K562 (cell line): Measurements from ENCODE around the gene NNAT. TPM values are rescaled to one million over a fixed set of nuclear protein-coding genes. Genes with fewer than 3 reads are reported as not detected.
"Not testable (repeated sequence)": the region's sequence is repeated elsewhere in the genome, so short reads cannot be mapped to it uniquely, and the experiment has no call there.

ENCODE experiments used
- ATAC-seq: fragments of 200-7000 bp; cut with Tn5 transposase; 3 replicates; pipeline ENCODE4 v1.9.1; 2020; ENCODE audit warnings: moderate library complexity
- BruUV-seq: library from RNA; stranded (reverse); fragments of 400-500 nt; replicated peaks from 2 replicates; lab custom pipeline; 2021; lab: Mats Ljungman, UMichigan
- CTCF ChIA-PET: fragments of 300-600 bp; formaldehyde crosslinking; extraction: SDS; loops from one replicate; lab custom pipeline; 2021; ENCODE audit warnings: low intra/inter-chr PET ratio; lab: Yijun Ruan, JAX
- POLR2A ChIA-PET: fragments of 300-600, 350-650 bp; sonication (Branson Sonifier 250); formaldehyde crosslinking; extraction: SDS; loops from one replicate; lab custom pipeline; 2021; ENCODE audit warnings: antibody characterized with exemption, inconsistent platforms; lab: Yijun Ruan, JAX
- DNase-seq, 4 experiments: peaks; one replicate each; pipeline versions ENCODE4 v3.0.0 to v3.0.0-alpha.2; 2011 to 2018; ENCODE audit warnings: low spot score in 3 of 4, mixed read lengths in 3 of 4; ENCODE audit errors: extremely low read depth in 1 of 4
- FAIRE-seq: peaks from 2 replicates; lab custom pipeline; 2011; peaks lifted over from hg19 to GRCh38; lab: Jason Lieb, UNC
- H2AFZ ChIP-seq: 2 replicates; pipeline ENCODE4 v1.6.0; 2011; ENCODE audit warnings: low read depth, low read length, control low read depth, inconsistent platforms
- H3K27ac ChIP-seq: fragments of 200-600 bp; 3 replicates; pipeline ENCODE4 v1.8.0; 2011; ENCODE audit warnings: low read depth, mild to moderate bottlenecking, control low read depth, inconsistent platforms, low read length, moderate library complexity, mixed read lengths; ENCODE audit errors: extremely low read depth
- H3K27me3 ChIP-seq, 2 experiments: fragments of 300-600 bp in 1 of 2; 2 replicates in 1 of 2; 3 replicates in 1 of 2; pipeline versions ENCODE4 v1.6.0 to v1.8.0; 2011; ENCODE audit warnings: inconsistent platforms in 2 of 2, low read length in 2 of 2, mild to moderate bottlenecking in 1 of 2, mixed read lengths in 1 of 2, moderate library complexity in 1 of 2; ENCODE audit not compliant: control insufficient read depth in 2 of 2, insufficient read depth in 2 of 2
- H3K36me3 ChIP-seq: fragments of 300-600 bp; 3 replicates; pipeline ENCODE4 v1.8.0; 2011; ENCODE audit warnings: mild to moderate bottlenecking, low read length, inconsistent platforms; ENCODE audit not compliant: control insufficient read depth, insufficient read depth
- H3K4me1 ChIP-seq, 2 experiments: fragments of 200-600 bp in 1 of 2; replicated peaks in 1 of 2; 2 replicates in 1 of 2; 3 replicates in 1 of 2; pipeline versions ENCODE4 v1.5.1 to v1.8.0; 2011; ENCODE audit warnings: inconsistent platforms in 2 of 2, low read length in 2 of 2, mild to moderate bottlenecking in 1 of 2, mixed read lengths in 1 of 2, moderate library complexity in 1 of 2; ENCODE audit not compliant: control insufficient read depth in 2 of 2, insufficient read depth in 2 of 2
- H3K4me2 ChIP-seq: 2 replicates; pipeline ENCODE4 v1.6.1; 2011; ENCODE audit warnings: low read length, control low read depth, inconsistent platforms, mixed read lengths; ENCODE audit not compliant: insufficient read depth
- H3K4me3 ChIP-seq: fragments of 200-600 bp; sonication (generic), shearing (Covaris generic); 2 replicates; pipeline ENCODE4 v1.5.1; 2016; ENCODE audit warnings: control low read depth, inconsistent platforms
- H3K79me2 ChIP-seq: fragments of 200-600 bp; 3 replicates; pipeline ENCODE4 v1.8.0; 2011; ENCODE audit warnings: low read length, inconsistent platforms; ENCODE audit not compliant: control insufficient read depth, insufficient read depth
- H3K9ac ChIP-seq, 2 experiments: 2 replicates each; pipeline versions ENCODE4 v1.6.0 to v1.6.1; 2011; ENCODE audit warnings: low read depth in 2 of 2, low read length in 2 of 2, control low read depth in 1 of 2, inconsistent platforms in 1 of 2, mild to moderate bottlenecking in 1 of 2, mixed read lengths in 1 of 2; ENCODE audit not compliant: insufficient read depth in 1 of 2
- H3K9me1 ChIP-seq: one replicate; pipeline ENCODE4 v1.6.0; 2011; ENCODE audit warnings: inconsistent platforms, mild to moderate bottlenecking, low read length, moderate library complexity; ENCODE audit not compliant: control insufficient read depth, insufficient read depth
- H3K9me3 ChIP-seq: replicated peaks from 2 replicates; pipeline ENCODE4 v1.5.1; 2011; ENCODE audit warnings: low read depth, low read length, inconsistent platforms; ENCODE audit not compliant: control insufficient read depth, insufficient read depth
- H4K20me1 ChIP-seq: replicated peaks from 2 replicates; pipeline ENCODE4 v1.6.1; 2011; ENCODE audit warnings: low read length, inconsistent platforms, mixed read lengths; ENCODE audit not compliant: control insufficient read depth, insufficient read depth
- RFX1 ChIP-seq: fragments of 450-650 bp; IDR thresholded peaks from 2 replicates; pipeline ENCODE4 v1.6.1; 2016; ENCODE audit warnings: mild to moderate bottlenecking, moderate library complexity
- THRB ChIP-seq: fragments of 450-650 bp; formaldehyde crosslinking; conservative IDR thresholded peaks from 2 replicates; pipeline ENCODE4 v1.4.0; 2022; ENCODE audit warnings: mild to moderate bottlenecking, missing genetic modification characterization
- ZNF280A ChIP-seq: fragments of 450-650 bp; IDR thresholded peaks from 2 replicates; pipeline ENCODE4 v1.6.1; 2018; ENCODE audit warnings: mild to moderate bottlenecking, low read depth; ENCODE audit not compliant: partially characterized antibody
- WGBS: fragments of 100-300 bp; shearing (Covaris generic); methylation state at CpG from one replicate; pipeline ENCODE4 v1.1.6; 2016; ENCODE audit warnings: low coverage, mixed read lengths; ENCODE audit not compliant: insufficient coverage; ENCODE audit errors: missing lambda C conversion rate; 5-methylcytosine and 5-hydroxymethylcytosine counted together
- in situ Hi-C: fragments of 300-500 bp; cut with MboI; formaldehyde crosslinking; loops from 4 replicates; pipeline ENCODE4 v1.15.0; 2018; ENCODE audit warnings: inconsistent platforms, mixed read lengths
- intact Hi-C: fragments of 100-400 bp; cut with micrococcal nuclease; formaldehyde crosslinking; loops from 2 replicates; pipeline ENCODE4 v1.14.2; 2022
- polyA plus RNA-seq, 8 experiments: library from polyadenylated mRNA; depleted of rRNA in 4 of 8; stranded (reverse) in 5 of 8; unstranded in 3 of 8; fragments of >200 nt; fragmentation: Nextera tagmentation in 2 of 8; fragmentation: Illumina TruSeq in 1 of 8; extraction: Ambion mirVana in 2 of 8; extraction: Trizol in 1 of 8; gene quantifications; 2 replicates each; pipeline versions ENCODE4 v1.2.1 to v1.2.3, GENCODE V29; 2011 to 2014; ENCODE audit warnings: inconsistent platforms in 1 of 8, missing spikeins in 1 of 8
- total RNA-seq, 7 experiments: library from RNA; depleted of rRNA in 6 of 7; stranded (reverse); fragments of >200 nt in 6 of 7; fragmentation: Illumina TruSeq in 2 of 7; extraction: Trizol in 2 of 7; gene quantifications; 2 replicates each; pipeline versions ENCODE4 v1.2.1 to v1.2.3, GENCODE V29; 2011 to 2021; ENCODE audit warnings: low replicate concordance in 1 of 7

NNAT gene
- total and polyA plus RNA-seq, 9 of the 15 experiments (the other 6 are each of a cell fraction or from before 2014, with no cell fraction given), result 0.13 TPM; not detected in 8

GRCh38 chr20:37481610-37482009 is 39.4 kb upstream of the NNAT start:
- Histone ChIP-seq H3K9ac (no peak overlapping the region), H3K27ac (no peak overlapping the region), H3K9me3 (no peaks in the 10 kb centered on the region), H3K36me3 (no peaks in the 10 kb centered on the region), H3K4me2 (no peak overlapping the region), H3K4me3 (no peak overlapping the region), H4K20me1 (peaks cover 4% of the 10 kb centered on the region), H3K27me3 (peaks cover 23 to 46% of the 10 kb centered on the region in 2 experiments), H3K9me1 (peaks cover 4% of the 10 kb centered on the region), H3K4me1 (no peaks in the 10 kb centered on the region), H3K79me2 (no peaks in the 10 kb centered on the region), H2AFZ (no peak overlapping the region)
- WGBS, result 2% methylated on average over 5 of the region's 5 CpGs
- in situ Hi-C loops (no loop called here), intact Hi-C loops (no loop called here)
- TF ChIP-seq ZNF280A (no peak), RFX1 (peak; percentile 81)
- DNase-seq, result no peak
- POLR2A ChIA-PET, result interaction anchor here (1.0 kb wide), 1 partner anchor 44 kb away, joined by 4 read pairs; no protein-coding TSS in a partner anchor
- CTCF ChIA-PET, result no interaction called here
- ATAC-seq, result no peak
- FAIRE-seq, result no peak
- no TSS peak for BruUV-seq

- intact Hi-C loops (no loop called here), in situ Hi-C loops (no loop called here)
- H3K79me2 ChIP-seq, result no peaks in the 10 kb centered on the region
- BruUV-seq, result no TSS peak
- ChIA-PET POLR2A (interaction anchor here (0.6 kb wide), 1 partner anchor 11 kb away, joined by 3 read pairs; no protein-coding TSS in a partner anchor), CTCF (no interaction called here)
- FAIRE-seq (no peak), DNase-seq (no peak), ATAC-seq (no peak)
- H4K20me1 ChIP-seq, result peaks cover 4% of the 10 kb centered on the region
- H3K27ac ChIP-seq, result no peak overlapping the region
- peaks cover 15 to 44% of the 10 kb centered on the region in 2 experiments; a peak in 4 of 5 replicates for H3K27me3 ChIP-seq
- no peak overlapping the region for H3K4me3 ChIP-seq
- no peak overlapping the region for H2AFZ ChIP-seq
- H3K36me3 ChIP-seq, result no peaks in the 10 kb centered on the region
- H3K4me1 ChIP-seq, result no peaks in the 10 kb centered on the region
- no peak overlapping the region for H3K4me2 ChIP-seq
- H3K9me3 ChIP-seq, result no peaks in the 10 kb centered on the region
- no peak overlapping the region for H3K9ac ChIP-seq
- TF ChIP-seq THRB (CRISPR knock-in tag), result no peak
- WGBS, result 0% methylated on average over 3 of the region's 3 CpGs
- H3K9me1 ChIP-seq, result peaks cover 4% of the 10 kb centered on the region
Measured at GRCh38 chr20:37484331-37484730, 36.7 kb upstream of the NNAT start.

GRCh38 chr20:37486209-37486608 is 34.8 kb upstream of the NNAT start:
- DNase-seq, BruUV-seq, H3K9me3 ChIP-seq, H3K79me2 ChIP-seq, intact Hi-C loops, ATAC-seq, H3K36me3 ChIP-seq, H4K20me1 ChIP-seq, H3K4me3 ChIP-seq, H3K27ac ChIP-seq, in situ Hi-C loops, H2AFZ ChIP-seq, H3K4me2 ChIP-seq, H3K9ac ChIP-seq, H3K4me1 ChIP-seq, CTCF ChIA-PET, H3K9me1 ChIP-seq: not testable (repeated sequence)
- H3K27me3 ChIP-seq, result peaks cover 12 to 41% of the 10 kb centered on the region in 2 experiments; a peak in 4 of 5 replicates
- 0% methylated on average over 1 of the region's 1 CpG for WGBS
- POLR2A ChIA-PET, result interaction anchor here (0.6 kb wide), 1 partner anchor 58 kb away, joined by 4 read pairs; no protein-coding TSS in a partner anchor
- peak; percentile 75 for FAIRE-seq
